T-cell (primary cell): Measurements from ENCODE around the gene SELENON. TPM values are rescaled to one million over a fixed set of nuclear protein-coding genes. Genes with fewer than 3 reads are reported as not detected.

Experiments
- ATAC-seq, 4 experiments: fragments of 200-7000 bp in 3 of 4; fragments of 150-1000 bp in 1 of 4; cut with Tn5 transposase; replicated peaks in 1 of 4; 1 replicate in 3 of 4; 2 replicates in 1 of 4; pipeline ENCODE4 v1.10.0; 2021; ENCODE audit warnings: moderate library complexity in 3 of 4, mild to moderate bottlenecking in 2 of 4, moderate number of reproducible peaks in 1 of 4
- CTCF ChIA-PET, 2 donors: fragments of 300-600 bp; sonication (Branson Sonifier 250); formaldehyde crosslinking; loops; one replicate each; lab custom pipeline; 2022; ENCODE audit warnings: antibody characterized with exemption in 2 of 2; lab: Charles Lee
- POLR2A ChIA-PET, 2 donors: fragments of 300-600 bp; sonication (Branson Sonifier 250); formaldehyde crosslinking; loops; one replicate each; lab custom pipeline; 2022; ENCODE audit warnings: antibody characterized with exemption in 2 of 2; lab: Charles Lee
- DNase-seq, 35 experiments: peaks; one replicate each; pipeline versions ENCODE4 v3.0.0 to v3.0.0-alpha.2; 2013 to 2023
- H3K27ac ChIP-seq: one replicate; pipeline ENCODE4 v1.5.1; 2013; ENCODE audit warnings: low read length
- H3K27me3 ChIP-seq, 2 experiments: replicated peaks in 1 of 2; 1 replicate in 1 of 2; 2 replicates in 1 of 2; pipeline versions ENCODE4 v1.6.1 to v1.7.0; 2013; ENCODE audit warnings: low read length in 1 of 2, mixed read lengths in 1 of 2; ENCODE audit not compliant: control insufficient read depth in 2 of 2, insufficient read depth in 2 of 2; ENCODE audit errors: extremely low read depth in 1 of 2
- H3K36me3 ChIP-seq, 2 donors: 1 replicate in 1 of 2; 2 replicates in 1 of 2; pipeline versions ENCODE4 v1.6.1 to v1.7.0; 2013; ENCODE audit warnings: low read length in 1 of 2; ENCODE audit not compliant: control insufficient read depth in 2 of 2, insufficient read depth in 1 of 2; ENCODE audit errors: extremely low read depth in 1 of 2
- H3K4me1 ChIP-seq, 2 experiments: 1 replicate in 1 of 2; 2 replicates in 1 of 2; pipeline versions ENCODE4 v1.6.1 to v1.7.0; 2013; ENCODE audit warnings: low read length in 2 of 2, mixed read lengths in 1 of 2; ENCODE audit not compliant: insufficient read depth in 2 of 2, control insufficient read depth in 1 of 2; ENCODE audit errors: extremely low read depth in 1 of 2
- H3K4me3 ChIP-seq, 2 donors: 1 replicate in 1 of 2; 2 replicates in 1 of 2; pipeline versions ENCODE4 v1.5.1 to v1.7.0; 2013; ENCODE audit warnings: mild to moderate bottlenecking in 2 of 2, low read length in 1 of 2, moderate library complexity in 1 of 2; ENCODE audit not compliant: control insufficient read depth in 1 of 2; ENCODE audit errors: extremely low read depth in 1 of 2
- H3K9me3 ChIP-seq: 2 replicates; pipeline ENCODE4 v1.7.0; 2013
- H3K27ac Mint-ChIP-seq, 2 donors: one replicate each; pipeline ENCODE4 v1.8.0; 2020 to 2021; ENCODE audit warnings: mild to moderate bottlenecking in 2 of 2, mixed read lengths in 2 of 2
- H3K27me3 Mint-ChIP-seq, 2 donors: one replicate each; pipeline ENCODE4 v1.8.0; 2021 to 2022; ENCODE audit warnings: mixed read lengths in 2 of 2
- H3K36me3 Mint-ChIP-seq: one replicate; pipeline ENCODE4 v1.8.0; 2021; ENCODE audit warnings: mixed read lengths
- H3K4me1 Mint-ChIP-seq, 3 donors: one replicate each; pipeline ENCODE4 v1.8.0; 2020 to 2022; ENCODE audit warnings: mixed read lengths in 3 of 3, mild to moderate bottlenecking in 1 of 3
- H3K4me3 Mint-ChIP-seq, 3 donors: one replicate each; pipeline ENCODE4 v1.8.0; 2020 to 2022; ENCODE audit warnings: mild to moderate bottlenecking in 3 of 3, mixed read lengths in 3 of 3, moderate library complexity in 3 of 3
- H3K9me3 Mint-ChIP-seq, 3 donors: one replicate each; pipeline ENCODE4 v1.8.0; 2020 to 2022; ENCODE audit warnings: mixed read lengths in 3 of 3
- WGBS: methylation state at CpG from one replicate; pipeline ENCODE4 v1.1.5; 2013; ENCODE audit warnings: missing lambda C conversion rate; ENCODE audit not compliant: insufficient coverage; 5-methylcytosine and 5-hydroxymethylcytosine counted together
- total RNA-seq, 35 experiments: library from RNA in 6 of 35; stranded (reverse) in 6 of 35; fragments of 120-200 nt in 1 of 35; gene quantifications; one replicate each; pipeline versions ENCODE4 v1.2.1 to v1.2.4 and lab custom pipeline; 2013 to 2026

Gene SELENON
- total RNA-seq, 5 donors from 2014 or later (not counting 1 experiment from before 2014, with no cell fraction given) = 22.4 to 28.9 (median 25.9) TPM

DNA sequence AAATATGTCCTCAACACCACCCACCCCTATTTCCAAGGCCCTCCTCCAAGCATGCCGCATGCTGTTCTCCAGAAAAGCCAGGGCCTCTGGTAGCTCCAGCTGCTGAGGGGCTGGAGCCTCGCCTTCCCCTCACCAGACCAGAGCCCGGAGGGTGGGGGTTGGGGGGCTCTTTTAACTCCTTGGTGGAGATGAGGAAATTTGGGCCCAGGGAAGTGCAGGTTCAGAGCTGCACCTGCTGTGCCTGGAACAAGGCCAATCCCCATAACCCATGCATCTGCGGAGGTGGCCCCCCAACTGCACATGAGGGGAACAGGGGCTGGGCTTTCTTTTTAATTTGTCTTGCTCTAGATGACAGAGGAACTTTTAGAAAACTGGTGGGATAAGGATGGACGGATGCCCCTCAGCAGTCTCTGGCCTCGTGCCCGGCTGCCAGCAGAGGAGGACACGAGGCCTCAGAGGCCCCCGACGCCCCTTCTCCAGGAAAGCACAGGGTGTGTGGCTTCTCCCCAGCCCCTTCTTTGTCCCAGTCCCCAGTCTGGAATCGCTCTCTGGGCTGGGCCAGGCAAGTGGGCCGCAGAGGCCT lies 550 bp upstream of the SELENON start:
- CTCF ChIA-PET = interaction anchor here in 1 of 2 donors (0.6 to 1.0 kb wide), 2 partner anchors 191 to 233 kb away, joined by 3 to 4 read pairs; no protein-coding TSS in a partner anchor

DNA sequence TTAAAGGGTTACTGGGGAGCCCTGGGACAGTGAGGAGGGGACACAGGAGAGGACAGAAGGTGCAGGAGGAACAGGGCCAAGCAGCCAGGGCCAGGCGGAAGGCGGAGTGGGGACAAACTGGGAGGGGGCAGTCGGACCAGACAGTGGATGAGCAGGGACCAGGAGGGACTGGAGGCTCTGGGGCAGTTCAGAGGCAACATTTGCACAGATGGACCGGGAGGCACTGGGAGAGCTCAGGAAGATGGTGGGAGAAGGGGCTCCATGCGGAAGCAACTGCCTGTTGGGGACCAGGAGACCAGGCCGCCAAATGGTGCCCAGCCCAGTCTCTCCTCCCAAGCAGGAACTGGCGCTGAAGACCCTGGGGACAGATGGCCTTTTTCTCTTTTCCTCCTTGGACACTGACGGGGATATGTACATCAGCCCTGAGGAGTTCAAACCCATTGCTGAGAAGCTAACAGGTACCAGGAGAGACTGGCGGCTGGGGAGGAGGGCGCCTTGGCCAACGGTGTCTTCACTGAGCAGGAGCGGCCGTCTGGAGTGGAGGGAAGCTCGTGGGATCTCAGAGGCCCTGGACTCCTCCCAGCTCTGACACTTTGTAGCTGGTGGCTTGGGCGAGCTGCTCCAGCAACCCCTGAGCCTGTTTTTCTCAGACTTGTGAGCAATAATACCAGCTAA lies 847 bp downstream of the SELENON start:
- H3K4me1 Mint-ChIP-seq = peaks cover 59 to 73% (median 64%) of the 10 kb centered on the region in 3 donors
- ATAC-seq (no peak), DNase-seq (no peak)
- H3K27me3 ChIP-seq = no peaks in the 10 kb centered on the region
- H3K9me3 ChIP-seq = no peaks in the 10 kb centered on the region
- peaks cover 20 to 70% of the 10 kb centered on the region in 2 experiments for H3K4me1 ChIP-seq
- POLR2A ChIA-PET = no interaction called here
- peak overlapping the region; percentile 75 to 79 (median 79) for H3K4me3 Mint-ChIP-seq
- CTCF ChIA-PET = interaction anchor here in 1 of 2 donors (0.8 to 1.6 kb wide), 3 partner anchors 26 to 315 kb away, joined by 3 to 6 read pairs (median 5); no protein-coding TSS in a partner anchor
- H3K36me3 ChIP-seq = peaks cover 3 to 8% of the 10 kb centered on the region in 2 donors
- H3K9me3 Mint-ChIP-seq = no peaks in the 10 kb centered on the region
- no peaks in the 10 kb centered on the region for H3K27me3 Mint-ChIP-seq
- H3K4me3 ChIP-seq = peak overlapping the region; percentile 44 to 51
- H3K27ac Mint-ChIP-seq = peak overlapping the region; percentile 39 to 77
- H3K36me3 Mint-ChIP-seq = peaks cover 7% of the 10 kb centered on the region
- H3K27ac ChIP-seq = no peak overlapping the region
- 83% methylated on average over 10 of the region's 15 CpGs for WGBS

More for the DNA sequence above, 550 bp upstream of the SELENON start:
- Histone ChIP-seq H3K27ac (peak overlapping the region; percentile 34), H3K36me3 (no peaks in the 10 kb centered on the region), H3K4me3 (peak overlapping the region; percentile 17 to 53), H3K4me1 (peaks cover 20 to 75% of the 10 kb centered on the region in 2 experiments), H3K27me3 (no peaks in the 10 kb centered on the region), H3K9me3 (no peaks in the 10 kb centered on the region)
- peaks cover 66 to 79% (median 73%) of the 10 kb centered on the region in 3 donors for H3K4me1 Mint-ChIP-seq
- peak overlapping the region; percentile 68 to 75 (median 71) for H3K4me3 Mint-ChIP-seq
- WGBS = 59% methylated on average over 8 of the region's 12 CpGs
- no peaks in the 10 kb centered on the region for H3K9me3 Mint-ChIP-seq
- DNase-seq = peak in 1 of 35 experiments; percentile 14
- H3K27ac Mint-ChIP-seq = peak overlapping the region; percentile 79 to 93
- ATAC-seq = no peak
- H3K27me3 Mint-ChIP-seq = no peaks in the 10 kb centered on the region
- POLR2A ChIA-PET = no interaction called here
- no peaks in the 10 kb centered on the region for H3K36me3 Mint-ChIP-seq

DNA sequence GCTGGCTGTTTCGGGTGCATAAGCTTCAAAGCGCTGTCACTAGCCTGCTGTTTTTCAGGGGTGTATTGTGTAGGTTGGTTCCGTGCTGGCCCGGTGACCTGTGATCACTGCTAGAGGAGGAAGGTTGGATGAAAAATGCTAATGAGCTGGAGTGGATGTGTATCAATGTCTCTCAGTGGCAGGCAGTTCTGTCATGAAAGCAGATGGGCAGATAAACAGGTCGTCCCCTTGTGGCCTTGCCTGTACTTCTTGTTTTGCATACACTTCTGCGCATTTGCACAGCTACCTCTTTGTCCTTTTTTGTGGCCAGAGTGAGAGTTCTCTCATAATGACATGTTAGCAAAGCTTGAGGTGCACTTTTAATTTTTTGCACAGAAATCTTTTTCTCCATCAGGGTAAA lies 2.9 kb downstream of the SELENON start:
- Histone ChIP-seq H3K27me3 (no peaks in the 10 kb centered on the region), H3K4me1 (peaks cover 9 to 49% of the 10 kb centered on the region in 2 experiments), H3K9me3 (no peaks in the 10 kb centered on the region), H3K4me3 (no peak overlapping the region), H3K36me3 (peaks cover 8 to 21% of the 10 kb centered on the region in 2 donors), H3K27ac (no peak overlapping the region)
- Mint-ChIP-seq H3K27ac (peak overlapping the region in 1 of 2 donors; percentile 13), H3K4me3 (peak overlapping the region; percentile 2 to 75 (median 3)), H3K4me1 (peaks cover 40 to 55% (median 45%) of the 10 kb centered on the region in 3 donors), H3K36me3 (peaks cover 14% of the 10 kb centered on the region), H3K9me3 (no peaks in the 10 kb centered on the region), H3K27me3 (no peaks in the 10 kb centered on the region)
- CTCF ChIA-PET = interaction anchor here (0.7 to 1.0 kb wide), 4 partner anchors 9 to 371 kb away, joined by 3 to 4 read pairs (median 3); no protein-coding TSS in a partner anchor
- peak in 3 of 35 experiments; percentile 23 to 27 (median 27) for DNase-seq
- WGBS = 26% methylated on average over 6 of the region's 6 CpGs
- peak in 2 of 4 experiments; percentile 21 to 43 for ATAC-seq
- POLR2A ChIA-PET = no interaction called here

DNA sequence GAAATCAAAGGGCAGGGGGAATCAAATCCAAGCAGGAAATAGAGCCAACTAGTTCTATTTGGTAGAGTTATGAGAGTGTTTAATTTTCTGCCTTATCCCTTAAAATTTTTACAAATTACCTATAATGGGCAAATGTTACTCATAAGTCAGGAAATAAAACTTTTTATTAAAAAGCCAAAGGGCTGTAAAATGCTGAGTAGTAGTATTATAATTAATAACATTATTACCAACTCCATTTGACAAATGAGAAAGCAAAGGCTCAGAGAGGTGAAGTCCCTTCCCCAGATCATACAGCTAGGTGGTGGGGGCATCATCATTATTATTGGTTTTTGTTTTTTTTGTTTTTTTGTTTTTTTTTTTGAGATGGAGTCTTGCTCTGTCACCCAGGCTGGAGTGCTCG lies 3.4 kb downstream of the SELENON start:
- WGBS = 67% methylated on average over 1 of the region's 1 CpG
- Histone ChIP-seq H3K9me3 (no peaks in the 10 kb centered on the region), H3K4me3 (no peak overlapping the region), H3K27ac (no peak overlapping the region), H3K36me3 (peaks cover 8 to 24% of the 10 kb centered on the region in 2 donors), H3K4me1 (peaks cover 7 to 44% of the 10 kb centered on the region in 2 experiments), H3K27me3 (no peaks in the 10 kb centered on the region)
- Mint-ChIP-seq H3K4me1 (peaks cover 35 to 51% (median 41%) of the 10 kb centered on the region in 3 donors), H3K36me3 (peaks cover 14% of the 10 kb centered on the region), H3K4me3 (peak overlapping the region in 1 of 3 donors; percentile 75), H3K27me3 (no peaks in the 10 kb centered on the region), H3K27ac (no peak overlapping the region), H3K9me3 (no peaks in the 10 kb centered on the region)
- ChIA-PET POLR2A (no interaction called here), CTCF (interaction anchor here (0.6 to 1.0 kb wide), 4 partner anchors 8 to 62 kb away, joined by 3 to 9 read pairs (median 4); no protein-coding TSS in a partner anchor)
- ATAC-seq (no peak), DNase-seq (no peak)

DNA sequence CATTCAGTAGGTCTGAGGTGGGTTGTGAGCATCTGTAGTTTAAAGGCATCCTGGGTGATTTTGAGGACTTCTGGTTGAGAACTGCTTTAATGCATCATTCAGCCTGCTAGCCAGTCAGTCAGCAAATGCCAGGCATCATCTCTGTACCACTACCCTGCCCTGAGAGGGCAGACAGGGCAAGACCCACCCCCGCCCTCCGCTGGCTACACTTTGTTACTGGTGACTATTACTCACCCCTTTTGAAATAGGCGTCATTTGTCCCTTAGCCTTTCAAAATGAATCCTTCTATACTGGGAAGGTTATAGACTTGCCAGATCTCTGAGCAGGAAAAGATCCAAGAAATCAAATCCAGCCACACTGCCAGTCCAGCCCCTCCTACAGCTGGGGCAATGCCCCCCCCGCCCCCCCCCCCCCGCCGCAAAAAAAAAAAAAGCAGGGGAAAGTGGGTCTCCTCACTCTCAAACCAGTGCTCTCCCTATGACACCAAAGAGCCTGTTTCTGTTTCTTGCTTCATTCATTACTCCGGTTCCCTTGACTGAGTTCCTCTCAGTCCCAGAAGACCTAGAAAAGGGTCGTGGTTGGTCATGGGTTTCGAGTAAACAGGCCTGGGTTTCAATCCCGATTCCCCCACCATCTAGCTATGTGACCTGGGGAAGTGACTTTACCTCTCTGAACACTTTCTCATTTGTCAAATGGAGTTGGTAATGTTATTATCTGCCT lies 4.4 kb downstream of the SELENON start:
- Mint-ChIP-seq H3K36me3 (peaks cover 14% of the 10 kb centered on the region), H3K9me3 (no peaks in the 10 kb centered on the region), H3K4me1 (peaks cover 28 to 42% (median 35%) of the 10 kb centered on the region in 3 donors), H3K27ac (no peak overlapping the region), H3K4me3 (no peak overlapping the region), H3K27me3 (no peaks in the 10 kb centered on the region)
- POLR2A ChIA-PET = interaction anchor here in 1 of 2 donors (0.5 kb wide), 1 partner anchor 373 kb away, joined by 4 read pairs; no protein-coding TSS in a partner anchor
- CTCF ChIA-PET = interaction anchor here in 1 of 2 donors (0.6 kb wide), 1 partner anchor 61 kb away, joined by 9 read pairs; no protein-coding TSS in a partner anchor
- peaks cover 7 to 34% of the 10 kb centered on the region in 2 experiments for H3K4me1 ChIP-seq
- no peak for DNase-seq
- 80% methylated on average over 1 of the region's 10 CpGs for WGBS
- no peak for ATAC-seq
- no peak overlapping the region for H3K27ac ChIP-seq
- peaks cover 13 to 27% of the 10 kb centered on the region in 2 donors for H3K36me3 ChIP-seq
- H3K27me3 ChIP-seq = no peaks in the 10 kb centered on the region
- no peak overlapping the region for H3K4me3 ChIP-seq
- no peaks in the 10 kb centered on the region for H3K9me3 ChIP-seq
